Transverse colon (tissue), 4 donors: ENCODE data around the gene BOC. TPM values are rescaled to one million over a fixed set of nuclear protein-coding genes. Genes with fewer than 3 reads are reported as not detected.
A peak's percentile ranks its signal among the peaks of the same experiment; 100 is the strongest.
"Not testable (repeated sequence)": the region's sequence is repeated elsewhere in the genome, so short reads cannot be mapped to it uniquely, and the experiment has no call there.

Experiments
- DNase-seq: peaks from one replicate; pipeline ENCODE4 v3.0.0-alpha.2; 2019
- H3K27ac ChIP-seq, 4 donors: fragments of 200-600 bp; sonication (generic); 2 replicates each; pipeline ENCODE4 v1.5.1; 2016 to 2018; ENCODE audit warnings: inconsistent platforms in 4 of 4
- H3K27me3 ChIP-seq: fragments of 200-600 bp; sonication (generic); 2 replicates; pipeline ENCODE4 v1.5.1; 2017; ENCODE audit warnings: inconsistent platforms
- H3K36me3 ChIP-seq, 4 donors: fragments of 200-600 bp; sonication (generic); 2 replicates each; pipeline ENCODE4 v1.5.1; 2017 to 2019; ENCODE audit warnings: inconsistent platforms in 4 of 4
- H3K4me1 ChIP-seq, 4 donors: fragments of 200-600 bp; sonication (generic); 2 replicates each; pipeline ENCODE4 v1.5.1; 2017 to 2020; ENCODE audit warnings: inconsistent platforms in 4 of 4
- H3K4me3 ChIP-seq, 4 donors: fragments of 200-600 bp; sonication (generic); 1 replicate in 1 of 4; 2 replicates in 3 of 4; pipeline versions ENCODE4 v1.5.1 to v1.6.1; 2017 to 2019; ENCODE audit warnings: inconsistent platforms in 4 of 4
- H3K9me3 ChIP-seq, 2 donors: fragments of 200-600 bp; sonication (generic); 2 replicates each; pipeline ENCODE4 v1.5.1; 2017 to 2019; ENCODE audit warnings: inconsistent platforms in 2 of 2
- EP300 ChIP-seq: sonication (generic); formaldehyde crosslinking; IDR thresholded peaks from one replicate; pipeline ENCODE4 v1.6.1; 2017; ENCODE audit warnings: antibody characterized with exemption, low read depth
- POLR2A ChIP-seq: fragments of 450-650 bp; IDR thresholded peaks from one replicate; pipeline ENCODE4 v1.6.1; 2016; ENCODE audit warnings: antibody characterized with exemption, mild to moderate bottlenecking, moderate library complexity
- POLR2AphosphoS5 ChIP-seq, 3 donors: sonication (generic); formaldehyde crosslinking; IDR thresholded peaks; one replicate each; pipeline ENCODE4 v1.6.1; 2016; ENCODE audit warnings: antibody characterized with exemption in 3 of 3
- WGBS, 2 donors: methylation state at CpG; one replicate each; pipeline ENCODE4 v1.1.5; 2018; ENCODE audit warnings: low coverage in 1 of 2; 5-methylcytosine and 5-hydroxymethylcytosine counted together
- in situ Hi-C, 4 donors: fragments of 200-750 bp; cut with MboI; loops; one replicate each; pipeline versions ENCODE4 v1.15.0 to v1.15.1; 2017; ENCODE audit warnings: low sequenced_read_pairs in 3 of 4, low pct_ligation_motif_present in 1 of 4, low pct_unique_long_range_greater_than_20kb in 1 of 4
- intact Hi-C: fragments of 100-400 bp; cut with DNase I; formaldehyde crosslinking; loops from one replicate; pipeline ENCODE4 v1.15.1; 2023; ENCODE audit warnings: low total_unique reads
- total RNA-seq, 4 donors: library from RNA; depleted of rRNA; stranded (reverse); fragments of >200 nt; gene quantifications; one replicate each; pipeline ENCODE4 v1.1.0, GENCODE V29; 2016
- TF ChIP-seq, protein P1 (sequence below), 5 experiments: fragments of 200-600 bp in 3 of 5; fragments of 450-650 bp in 2 of 5; sonication (generic) in 3 of 5; IDR thresholded peaks; 1 replicate in 2 of 5; 2 replicates in 3 of 5; pipeline ENCODE4 v1.5.1; 2016 to 2017; ENCODE audit warnings: antibody characterized with exemption in 5 of 5, inconsistent platforms in 3 of 5, mild to moderate bottlenecking in 2 of 5, moderate library complexity in 1 of 5

The BOC gene
- total RNA-seq, 4 donors from 2014 or later: 15.2 to 77.4 (median 45.4) TPM

DNA sequence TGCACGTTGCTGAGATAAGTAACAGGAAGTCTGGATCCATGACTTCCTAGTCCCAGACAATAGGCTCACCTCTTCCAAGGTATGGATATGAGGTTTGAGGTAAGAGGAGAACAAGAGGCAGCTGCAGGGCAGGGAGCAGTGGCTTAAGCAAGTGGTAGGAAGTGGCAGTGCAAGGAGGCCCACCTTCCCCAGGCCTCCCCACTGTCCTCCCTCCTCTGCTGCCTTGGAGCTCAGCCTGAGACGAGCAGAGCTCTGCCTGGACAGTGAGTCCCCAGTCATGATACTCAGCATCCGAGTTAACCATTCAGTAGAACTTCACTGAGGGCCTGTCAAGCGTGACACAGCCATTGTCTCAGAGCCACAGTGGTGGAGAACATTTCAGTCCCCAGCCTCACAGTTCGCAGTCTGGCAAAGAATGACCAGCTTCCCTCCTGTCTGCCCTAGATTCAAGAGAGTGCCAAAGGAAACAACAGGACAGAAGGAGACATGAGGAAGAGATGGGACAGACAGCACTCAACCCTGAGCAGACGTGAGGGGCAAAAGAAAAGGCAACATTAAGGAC is 41.4 kb upstream of the BOC start:
- no peak overlapping the region for H3K4me3 ChIP-seq
- H3K27me3 ChIP-seq: no peaks in the 10 kb centered on the region
- DNase-seq: no peak
- WGBS, 2 donors: 68% methylated on average over 6 of the region's 6 CpGs; no CpG with 5 or more reads in 1 of the 2 donors
- no peaks in the 10 kb centered on the region for H3K36me3 ChIP-seq
- H3K4me1 ChIP-seq: peaks cover 9 to 26% (median 11%) of the 10 kb centered on the region in 4 donors
- intact Hi-C loops (no loop called here), in situ Hi-C loops (no loop called here)
- H3K27ac ChIP-seq: peak overlapping the region in 1 of 4 donors; percentile 85
- TF ChIP-seq POLR2A (no peak), EP300 (no peak), POLR2AphosphoS5 (IDR thresholded peaks at IDR 0.05) (no peak)
- TF ChIP-seq, protein P1, sequence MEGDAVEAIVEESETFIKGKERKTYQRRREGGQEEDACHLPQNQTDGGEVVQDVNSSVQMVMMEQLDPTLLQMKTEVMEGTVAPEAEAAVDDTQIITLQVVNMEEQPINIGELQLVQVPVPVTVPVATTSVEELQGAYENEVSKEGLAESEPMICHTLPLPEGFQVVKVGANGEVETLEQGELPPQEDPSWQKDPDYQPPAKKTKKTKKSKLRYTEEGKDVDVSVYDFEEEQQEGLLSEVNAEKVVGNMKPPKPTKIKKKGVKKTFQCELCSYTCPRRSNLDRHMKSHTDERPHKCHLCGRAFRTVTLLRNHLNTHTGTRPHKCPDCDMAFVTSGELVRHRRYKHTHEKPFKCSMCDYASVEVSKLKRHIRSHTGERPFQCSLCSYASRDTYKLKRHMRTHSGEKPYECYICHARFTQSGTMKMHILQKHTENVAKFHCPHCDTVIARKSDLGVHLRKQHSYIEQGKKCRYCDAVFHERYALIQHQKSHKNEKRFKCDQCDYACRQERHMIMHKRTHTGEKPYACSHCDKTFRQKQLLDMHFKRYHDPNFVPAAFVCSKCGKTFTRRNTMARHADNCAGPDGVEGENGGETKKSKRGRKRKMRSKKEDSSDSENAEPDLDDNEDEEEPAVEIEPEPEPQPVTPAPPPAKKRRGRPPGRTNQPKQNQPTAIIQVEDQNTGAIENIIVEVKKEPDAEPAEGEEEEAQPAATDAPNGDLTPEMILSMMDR (IDR thresholded peaks at IDR 0.05): no peak
- H3K9me3 ChIP-seq: no peaks in the 10 kb centered on the region

DNA sequence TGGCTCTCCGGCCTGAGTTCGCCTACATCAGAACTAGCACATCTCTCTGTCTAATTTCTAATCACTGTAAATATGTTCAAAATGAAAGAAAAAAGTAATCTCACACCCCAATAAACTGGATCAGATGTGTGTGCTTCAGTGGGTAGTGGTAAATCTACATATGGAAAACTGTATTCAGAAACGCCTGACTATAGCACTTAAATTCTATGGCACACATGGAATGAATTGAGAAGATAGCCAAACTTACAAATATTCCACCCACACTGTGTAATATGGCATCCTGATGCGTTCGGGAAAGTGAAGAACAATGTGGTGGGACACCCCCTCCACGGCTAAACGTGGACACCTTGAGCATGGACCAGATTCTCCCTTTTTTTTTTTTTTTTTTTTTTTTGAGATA is 40.6 kb upstream of the BOC start:
- Histone ChIP-seq H3K27me3 (no peaks in the 10 kb centered on the region), H3K27ac (no peak overlapping the region), H3K9me3 (no peaks in the 10 kb centered on the region), H3K4me1 (peaks cover 9 to 32% (median 11%) of the 10 kb centered on the region in 4 donors), H3K36me3 (no peaks in the 10 kb centered on the region), H3K4me3 (no peak overlapping the region)
- 92 to 96% methylated on average over 4 to 7 of the region's 7 CpGs for WGBS, 2 donors
- in situ Hi-C loops (no loop called here), intact Hi-C loops (no loop called here)
- TF ChIP-seq EP300: no peak
- TF ChIP-seq, protein P1 (IDR thresholded peaks at IDR 0.05): no peak
- TF ChIP-seq POLR2A: no peak
- no peak for TF ChIP-seq POLR2AphosphoS5 (IDR thresholded peaks at IDR 0.05)
- DNase-seq: no peak

DNA sequence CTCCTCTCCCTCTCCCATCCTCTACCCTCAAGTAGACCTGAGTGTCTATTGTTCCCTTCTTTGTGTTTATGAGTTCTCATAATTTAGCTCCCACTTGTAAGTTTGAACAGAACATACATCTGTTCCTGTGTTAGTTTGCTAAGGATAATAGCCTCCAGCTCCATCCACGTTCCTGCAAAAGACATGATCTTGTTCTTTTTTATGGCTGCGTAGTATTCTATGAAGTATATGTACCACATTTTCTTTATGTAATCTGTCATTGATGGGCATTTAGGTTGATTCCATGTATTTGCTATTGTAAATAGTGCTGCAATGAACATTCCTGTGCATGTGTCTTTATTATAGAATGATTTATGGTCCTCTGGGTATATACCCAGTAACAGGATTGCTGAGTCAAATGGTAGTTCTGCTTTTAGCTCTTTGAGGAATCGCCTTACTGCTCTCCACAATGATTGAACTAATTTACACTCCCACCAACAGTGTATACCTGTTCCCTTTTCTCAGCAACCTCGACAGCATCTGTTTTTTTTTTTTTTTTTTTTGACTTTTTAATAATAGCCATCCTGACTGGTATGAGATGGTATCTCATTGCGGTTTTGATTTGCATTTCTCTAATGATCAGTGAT is 39.6 kb upstream of the BOC start:
- H3K27me3 ChIP-seq, H3K27ac ChIP-seq, H3K36me3 ChIP-seq, in situ Hi-C loops, H3K4me3 ChIP-seq, H3K9me3 ChIP-seq, intact Hi-C loops, DNase-seq: not testable (repeated sequence)
- H3K4me1 ChIP-seq: peaks cover 2 to 24% (median 4%) of the 10 kb centered on the region in 4 donors
- 75 to 79% methylated on average over 2 to 5 of the region's 5 CpGs for WGBS, 2 donors

DNA sequence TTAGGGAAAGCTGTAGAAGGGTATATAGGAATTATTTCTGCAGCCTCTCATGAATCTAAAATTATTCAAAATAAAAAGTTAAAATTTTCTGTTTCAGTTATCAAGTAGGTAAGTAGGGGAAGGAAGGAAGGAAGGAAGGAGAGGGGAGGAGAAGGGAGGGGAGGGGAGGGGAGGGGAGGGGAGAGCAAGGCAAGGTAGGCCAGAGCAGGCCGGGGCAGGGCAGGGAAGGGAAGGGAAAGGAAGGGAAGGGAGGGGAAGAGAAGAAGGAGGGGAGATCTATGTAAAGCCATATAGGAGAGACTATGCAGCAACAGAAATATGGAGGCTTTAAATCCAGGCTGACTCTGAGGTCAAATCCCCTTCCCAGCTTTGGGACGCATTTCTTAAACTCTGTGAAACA is 38.3 kb upstream of the BOC start:
- in situ Hi-C loops (no loop called here), intact Hi-C loops (no loop called here)

More for the DNA sequence above, 38.3 kb upstream of the BOC start:
- Histone ChIP-seq H3K9me3 (no peaks in the 10 kb centered on the region), H3K27ac (no peak overlapping the region), H3K27me3 (no peaks in the 10 kb centered on the region), H3K4me3 (no peak overlapping the region), H3K36me3 (no peaks in the 10 kb centered on the region), H3K4me1 (peaks cover 0 to 16% (median 1%) of the 10 kb centered on the region in 4 donors)
- no peak for TF ChIP-seq POLR2AphosphoS5 (IDR thresholded peaks at IDR 0.05)
- TF ChIP-seq, protein P1 (IDR thresholded peaks at IDR 0.05): no peak
- DNase-seq: no peak
- 71 to 80% methylated on average over 1 to 2 of the region's 2 CpGs for WGBS, 2 donors
